B cell (primary cell): Measurements from ENCODE around the gene CARMIL1.

Source experiments
- EZH2 ChIP-seq: IDR thresholded peaks from 2 replicates; pipeline ENCODE4 v1.6.1; 2012; ENCODE audit warnings: borderline replicate concordance, low read depth, mild to moderate bottlenecking, moderate library complexity, low read length; ENCODE audit not compliant: insufficient read depth, poor library complexity, severe bottlenecking
- TF ChIP-seq, protein P1 (sequence below): fragments of 200-600 bp; IDR thresholded peaks from one replicate; pipeline ENCODE4 v1.8.0; 2022; ENCODE audit warnings: antibody characterized with exemption, mild to moderate bottlenecking

DNA sequence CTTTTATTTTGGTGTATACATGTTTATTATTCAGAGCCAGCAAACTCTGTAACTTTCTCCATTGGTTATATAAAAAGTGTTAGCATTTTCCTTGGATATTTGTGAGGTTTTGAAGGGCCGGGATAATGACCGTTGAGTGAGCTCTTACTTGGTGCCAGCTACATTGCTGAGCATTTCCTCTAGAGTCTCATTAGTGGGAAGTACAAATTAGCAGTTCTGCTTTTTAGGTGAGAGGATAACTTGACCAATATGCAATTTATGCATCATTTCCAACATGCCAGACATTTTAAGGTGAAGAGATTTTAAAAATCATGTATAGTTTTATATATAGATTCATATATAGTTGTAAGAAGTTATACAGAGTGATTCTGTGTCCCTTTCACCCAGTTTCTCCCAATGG is 84.3 kb downstream of the CARMIL1 start:
- TF ChIP-seq, protein P1, sequence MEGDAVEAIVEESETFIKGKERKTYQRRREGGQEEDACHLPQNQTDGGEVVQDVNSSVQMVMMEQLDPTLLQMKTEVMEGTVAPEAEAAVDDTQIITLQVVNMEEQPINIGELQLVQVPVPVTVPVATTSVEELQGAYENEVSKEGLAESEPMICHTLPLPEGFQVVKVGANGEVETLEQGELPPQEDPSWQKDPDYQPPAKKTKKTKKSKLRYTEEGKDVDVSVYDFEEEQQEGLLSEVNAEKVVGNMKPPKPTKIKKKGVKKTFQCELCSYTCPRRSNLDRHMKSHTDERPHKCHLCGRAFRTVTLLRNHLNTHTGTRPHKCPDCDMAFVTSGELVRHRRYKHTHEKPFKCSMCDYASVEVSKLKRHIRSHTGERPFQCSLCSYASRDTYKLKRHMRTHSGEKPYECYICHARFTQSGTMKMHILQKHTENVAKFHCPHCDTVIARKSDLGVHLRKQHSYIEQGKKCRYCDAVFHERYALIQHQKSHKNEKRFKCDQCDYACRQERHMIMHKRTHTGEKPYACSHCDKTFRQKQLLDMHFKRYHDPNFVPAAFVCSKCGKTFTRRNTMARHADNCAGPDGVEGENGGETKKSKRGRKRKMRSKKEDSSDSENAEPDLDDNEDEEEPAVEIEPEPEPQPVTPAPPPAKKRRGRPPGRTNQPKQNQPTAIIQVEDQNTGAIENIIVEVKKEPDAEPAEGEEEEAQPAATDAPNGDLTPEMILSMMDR: no peak
- no peak for TF ChIP-seq EZH2
